Measurements from ENCODE around the gene DRAM1.

Gene DRAM1

GRCh38 chr12:101847325-101847724 lies 30.1 kb upstream of the DRAM1 start:
- no peaks in the 10 kb centered on the region for H3K36me3 ChIP-seq (ENCODE audit: control insufficient read depth, low read length)
- no peaks in the 10 kb centered on the region for H4K20me1 ChIP-seq (ENCODE audit: control insufficient read depth, insufficient read depth, low read depth, low read length)
- no peak for TF ChIP-seq EZH2phosphoT487 (IDR thresholded peaks at IDR 0.05; ENCODE audit: borderline replicate concordance, low read length)
- TF ChIP-seq CTCF (IDR thresholded peaks at IDR 0.05; ENCODE audit: low read depth, low read length, poor library complexity, severe bottlenecking): no peak
- no peak overlapping the region for H3K27ac ChIP-seq (ENCODE audit: low read depth, low read length)
- no peaks in the 10 kb centered on the region for H3K79me2 ChIP-seq (ENCODE audit: control insufficient read depth, low read length)
- H3K27me3 ChIP-seq (ENCODE audit: control insufficient read depth, low read length): no peaks in the 10 kb centered on the region
- H3K4me1 ChIP-seq (ENCODE audit: control insufficient read depth, low read length): peaks cover 16% of the 10 kb centered on the region
- H3K9me3 ChIP-seq (ENCODE audit: control insufficient read depth, insufficient read depth, low read length): no peaks in the 10 kb centered on the region
- H3K4me2 ChIP-seq (ENCODE audit: low read length): no peak overlapping the region
- no peaks in the 10 kb centered on the region for H3K9me2 ChIP-seq (replicated peaks; ENCODE audit: control insufficient read depth, low read length)
- no peaks in the 10 kb centered on the region for H3F3A ChIP-seq (ENCODE audit: control insufficient read depth, insufficient read depth)
- H3K4me3 ChIP-seq (ENCODE audit: low read length): no peak overlapping the region

GRCh38 chr12:101850199-101850598 lies 27.2 kb upstream of the DRAM1 start:
- Histone ChIP-seq H3F3A (ENCODE audit: control insufficient read depth, insufficient read depth) (no peaks in the 10 kb centered on the region), H3K36me3 (ENCODE audit: control insufficient read depth, low read length) (no peaks in the 10 kb centered on the region), H3K4me2 (ENCODE audit: low read length) (no peak overlapping the region), H3K4me1 (ENCODE audit: control insufficient read depth, low read length) (peaks cover 27% of the 10 kb centered on the region), H3K27ac (ENCODE audit: low read depth, low read length) (no peak overlapping the region), H3K79me2 (ENCODE audit: control insufficient read depth, low read length) (no peaks in the 10 kb centered on the region), H3K9me2 (replicated peaks; ENCODE audit: control insufficient read depth, low read length) (no peaks in the 10 kb centered on the region), H4K20me1 (ENCODE audit: control insufficient read depth, insufficient read depth, low read depth, low read length) (no peaks in the 10 kb centered on the region), H3K9me3 (ENCODE audit: control insufficient read depth, insufficient read depth, low read length) (no peaks in the 10 kb centered on the region), H3K27me3 (ENCODE audit: control insufficient read depth, low read length) (no peaks in the 10 kb centered on the region), H3K4me3 (ENCODE audit: low read length) (no peak overlapping the region)
- TF ChIP-seq EZH2phosphoT487 (IDR thresholded peaks at IDR 0.05; ENCODE audit: borderline replicate concordance, low read length): no peak
- no peak for TF ChIP-seq CTCF (IDR thresholded peaks at IDR 0.05; ENCODE audit: low read depth, low read length, poor library complexity, severe bottlenecking)

GRCh38 chr12:101852998-101853397 lies 24.4 kb upstream of the DRAM1 start:
- H3K9me3 ChIP-seq (ENCODE audit: control insufficient read depth, insufficient read depth, low read length): no peaks in the 10 kb centered on the region
- H3K79me2 ChIP-seq (ENCODE audit: control insufficient read depth, low read length): no peaks in the 10 kb centered on the region
- no peak overlapping the region for H3K27ac ChIP-seq (ENCODE audit: low read depth, low read length)
- H3K4me1 ChIP-seq (ENCODE audit: control insufficient read depth, low read length): peaks cover 43% of the 10 kb centered on the region
- no peak overlapping the region for H3K4me2 ChIP-seq (ENCODE audit: low read length)
- no peaks in the 10 kb centered on the region for H3K27me3 ChIP-seq (ENCODE audit: control insufficient read depth, low read length)
- no peaks in the 10 kb centered on the region for H4K20me1 ChIP-seq (ENCODE audit: control insufficient read depth, insufficient read depth, low read depth, low read length)
- H3K4me3 ChIP-seq (ENCODE audit: low read length): no peak overlapping the region
- H3K9me2 ChIP-seq (replicated peaks; ENCODE audit: control insufficient read depth, low read length): no peaks in the 10 kb centered on the region
- H3F3A ChIP-seq (ENCODE audit: control insufficient read depth, insufficient read depth): no peaks in the 10 kb centered on the region
- TF ChIP-seq EZH2phosphoT487 (IDR thresholded peaks at IDR 0.05; ENCODE audit: borderline replicate concordance, low read length) (no peak), CTCF (IDR thresholded peaks at IDR 0.05; ENCODE audit: low read depth, low read length, poor library complexity, severe bottlenecking) (no peak)
- H3K36me3 ChIP-seq (ENCODE audit: control insufficient read depth, low read length): no peaks in the 10 kb centered on the region

- H4K20me1 ChIP-seq (ENCODE audit: control insufficient read depth, insufficient read depth, low read depth, low read length): no peaks in the 10 kb centered on the region
- no peaks in the 10 kb centered on the region for H3K9me2 ChIP-seq (replicated peaks; ENCODE audit: control insufficient read depth, low read length)
- no peak overlapping the region for H3K4me2 ChIP-seq (ENCODE audit: low read length)
- H3K27me3 ChIP-seq (ENCODE audit: control insufficient read depth, low read length): no peaks in the 10 kb centered on the region
- no peaks in the 10 kb centered on the region for H3K9me3 ChIP-seq (ENCODE audit: control insufficient read depth, insufficient read depth, low read length)
- peaks cover 43% of the 10 kb centered on the region for H3K4me1 ChIP-seq (ENCODE audit: control insufficient read depth, low read length)
- no peak overlapping the region for H3K4me3 ChIP-seq (ENCODE audit: low read length)
- no peaks in the 10 kb centered on the region for H3F3A ChIP-seq (ENCODE audit: control insufficient read depth, insufficient read depth)
- no peak overlapping the region for H3K27ac ChIP-seq (ENCODE audit: low read depth, low read length)
- TF ChIP-seq CTCF (IDR thresholded peaks at IDR 0.05; ENCODE audit: low read depth, low read length, poor library complexity, severe bottlenecking) (no peak), EZH2phosphoT487 (IDR thresholded peaks at IDR 0.05; ENCODE audit: borderline replicate concordance, low read length) (no peak)
- H3K36me3 ChIP-seq (ENCODE audit: control insufficient read depth, low read length): no peaks in the 10 kb centered on the region
- no peaks in the 10 kb centered on the region for H3K79me2 ChIP-seq (ENCODE audit: control insufficient read depth, low read length)
Measured at GRCh38 chr12:101854747-101855146, 22.6 kb upstream of the DRAM1 start.
